ENCODE measurements around the gene CRHR1. TPM values are rescaled to one million over a fixed set of nuclear protein-coding genes. Genes with fewer than 3 reads are reported as not detected.

The CRHR1 gene
- total and polyA plus RNA-seq, 2 of the 4 experiments (the other 2 are of a cell fraction) = not detected

GRCh38 chr17:45843722-45844121 lies 59.6 kb downstream of the CRHR1 start:
- Histone ChIP-seq H2AK5ac (ENCODE audit: low read depth, low read length) (no peak overlapping the region), H3K4me2 (ENCODE audit: low read depth, low read length) (no peak overlapping the region), H2AFZ (replicated peaks; ENCODE audit: low read length, poor library complexity) (no peak overlapping the region), H2BK5ac (ENCODE audit: low read depth, low read length, poor library complexity, severe bottlenecking) (no peak overlapping the region), H4K91ac (ENCODE audit: insufficient read depth, low read depth, low read length) (no peak overlapping the region), H2BK20ac (ENCODE audit: low read depth, low read length) (no peak overlapping the region), H3K27me3 (ENCODE audit: control insufficient read depth, insufficient read depth, low read length) (peaks cover 14% of the 10 kb centered on the region), H2BK120ac (ENCODE audit: low read depth, low read length) (no peak overlapping the region), H4K20me1 (ENCODE audit: insufficient read depth, low read length) (no peaks in the 10 kb centered on the region), H4K5ac (ENCODE audit: low read depth, low read length) (no peak overlapping the region), H3K9me1 (ENCODE audit: insufficient read depth, low read length) (no peaks in the 10 kb centered on the region), H2BK15ac (ENCODE audit: low read depth, low read length) (no peak overlapping the region), H3K14ac (replicated peaks; ENCODE audit: low read depth, low read length) (no peak overlapping the region), H3K36me3 (ENCODE audit: control insufficient read depth, insufficient read depth, low read length) (no peaks in the 10 kb centered on the region), H3K23ac (ENCODE audit: low read depth, low read length) (no peak overlapping the region), H3K9ac (ENCODE audit: low read depth, low read length) (no peak overlapping the region), H3K4me3 (ENCODE audit: insufficient read depth, low read depth, low read length) (no peak overlapping the region), H3K18ac (ENCODE audit: low read depth, low read length) (no peak overlapping the region), H3K4ac (ENCODE audit: low read depth, low read length) (no peak overlapping the region), H3K56ac (ENCODE audit: extremely low read depth, insufficient read depth, low read length) (no peak overlapping the region), H2AK9ac (replicated peaks; ENCODE audit: low read depth, low read length, poor library complexity) (no peak overlapping the region), H3K27ac (ENCODE audit: insufficient read depth, low read length) (no peak overlapping the region), H3K79me1 (ENCODE audit: low read depth in 1 of 2, low read length in 2 of 2) (no peaks in the 10 kb centered on the region), H3K4me1 (ENCODE audit: control insufficient read depth, insufficient read depth, low read length) (no peaks in the 10 kb centered on the region), H4K8ac (ENCODE audit: low read depth in 2 of 2, low read length in 2 of 2) (no peak overlapping the region), H3K9me3 (ENCODE audit: control insufficient read depth, insufficient read depth, low read length) (no peaks in the 10 kb centered on the region)
- TF ChIP-seq RFX5 (IDR thresholded peaks at IDR 0.05; ENCODE audit: low read depth, low read length) = no peak
- TF ChIP-seq NFE2L2 (IDR thresholded peaks at IDR 0.05; ENCODE audit: low read depth, low read length) = no peak
- TF ChIP-seq MAFK (IDR thresholded peaks at IDR 0.05; ENCODE audit: low read depth, low read length) = no peak
- no peak for TF ChIP-seq BHLHE40 (IDR thresholded peaks at IDR 0.05; ENCODE audit: low read depth, low read length)
- dilution Hi-C loops (cut with HindIII; ENCODE audit: low sequenced_read_pairs, unreplicated experiment) = no loop called here
- no TSS peak for BruUV-seq (replicated peaks)
- no peak for DNase-seq
- POLR2A ChIA-PET (ENCODE audit: unreplicated experiment) = no interaction called here
- intact Hi-C loops (cut with micrococcal nuclease) = no loop called here
- no CpG with 5 or more reads among the region's 4 CpGs for WGBS, 2 experiments (ENCODE audit: extremely low coverage in 2 of 2, insufficient read length in 1 of 2)
- no peak for ATAC-seq (ENCODE audit: low read depth)
- in situ Hi-C loops (cut with MboI; ENCODE audit: low sequenced_read_pairs) = loop anchor here (25.0 kb wide), 1 partner anchor 431 kb away; no protein-coding TSS in a partner anchor
- CTCF ChIA-PET = no interaction called here
